Cardiac fibroblast (primary cell): ENCODE results near the gene FKBP1A.

Experiments used
- DNase-seq, 2 donors: peaks; one replicate each; pipeline versions ENCODE4 v3.0.0 to v3.0.0-alpha.2; 2010; ENCODE audit warnings: low read depth in 2 of 2
- H3K4me3 ChIP-seq, 2 donors: replicated peaks in 1 of 2; 1 replicate in 1 of 2; 2 replicates in 1 of 2; pipeline ENCODE4 v1.5.1; 2011; ENCODE audit warnings: low read depth in 2 of 2, low read length in 2 of 2, mild to moderate bottlenecking in 2 of 2, moderate library complexity in 1 of 2
- CTCF ChIP-seq: IDR thresholded peaks from one replicate; pipeline ENCODE4 v1.5.1; 2011; ENCODE audit warnings: low read depth, mild to moderate bottlenecking, low read length, inconsistent platforms

FKBP1A gene

GRCh38 chr20:1427457-1428054 is 34.7 kb upstream of the FKBP1A start:
- H3K4me3 ChIP-seq: no peak overlapping the region
- peak in 1 of 2 donors; percentile 34 for DNase-seq
- TF ChIP-seq CTCF: no peak

GRCh38 chr20:1426231-1426849 is 33.5 kb upstream of the FKBP1A start:
- no peak for TF ChIP-seq CTCF
- H3K4me3 ChIP-seq: no peak overlapping the region
- no peak for DNase-seq

- no peak overlapping the region for H3K4me3 ChIP-seq
- no peak for TF ChIP-seq CTCF
Observed at GRCh38 chr20:1424336-1424735, 31.5 kb upstream of the FKBP1A start.

GRCh38 chr20:1423625-1424106 is 30.8 kb upstream of the FKBP1A start:
- DNase-seq: peak; percentile 78 to 85
- TF ChIP-seq CTCF: peak; percentile 5
- H3K4me3 ChIP-seq: no peak overlapping the region

More at GRCh38 chr20:1424336-1424735, 31.5 kb upstream of the FKBP1A start:
- DNase-seq: no peak

GRCh38 chr20:1423206-1423605 is 30.4 kb upstream of the FKBP1A start:
- no peak for TF ChIP-seq CTCF
- no peak for DNase-seq
- no peak overlapping the region for H3K4me3 ChIP-seq

GRCh38 chr20:1422753-1423152 is 29.9 kb upstream of the FKBP1A start:
- no peak overlapping the region for H3K4me3 ChIP-seq
- no peak for TF ChIP-seq CTCF
- peak in 1 of 2 donors; percentile 12 for DNase-seq
